Stimulated activated CD8-positive, alpha-beta memory T cell treated with anti-CD3 and anti-CD28 coated beads, Interleukin-7, amount 100 ng/mL, for 1 hour (primary cell): ENCODE data around the gene MITF.
"Not testable (repeated sequence)": the region's sequence is repeated elsewhere in the genome, so short reads cannot be mapped to it uniquely, and the experiment has no call there.

Source experiments
- DNase-seq, 2 donors: peaks; one replicate each; pipeline ENCODE4 v3.0.0-alpha.2; 2020; ENCODE audit warnings: low read depth in 2 of 2

Gene MITF

DNA sequence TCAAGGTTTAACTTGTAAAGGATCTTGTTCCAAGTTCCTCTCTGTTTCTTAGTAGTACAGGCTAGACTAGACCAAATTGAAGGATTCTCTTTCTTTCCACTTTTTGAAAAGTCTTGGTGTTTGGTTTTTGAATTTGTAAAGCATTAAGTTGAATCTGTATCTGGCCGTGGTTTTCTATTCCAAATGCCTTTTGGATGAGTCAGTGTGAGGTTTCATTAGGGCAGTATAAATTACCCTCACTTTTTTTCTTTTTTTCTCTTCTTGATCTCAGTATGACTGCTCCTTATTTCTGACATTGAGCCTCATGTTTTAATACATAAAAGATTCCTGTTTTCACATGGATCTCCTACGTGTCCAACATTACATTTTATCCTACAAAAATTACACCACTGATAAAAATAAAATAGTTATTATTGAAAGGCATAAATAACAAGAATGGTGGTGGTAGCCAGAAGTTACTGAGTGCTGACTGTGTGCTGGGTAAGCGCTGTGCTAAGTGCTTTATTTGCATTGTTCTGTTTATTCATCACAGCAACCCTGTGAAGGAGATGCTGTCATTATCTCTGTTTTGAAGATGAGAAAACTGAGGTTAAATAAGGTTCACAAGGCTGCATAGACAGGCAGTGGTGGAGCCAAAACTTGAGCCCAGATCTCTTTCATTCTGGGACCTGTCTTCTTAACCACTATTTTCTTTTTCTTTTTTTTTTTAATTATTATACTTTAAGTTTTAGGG lies 48.3 kb downstream of the MITF start:
- DNase-seq = no peak

DNA sequence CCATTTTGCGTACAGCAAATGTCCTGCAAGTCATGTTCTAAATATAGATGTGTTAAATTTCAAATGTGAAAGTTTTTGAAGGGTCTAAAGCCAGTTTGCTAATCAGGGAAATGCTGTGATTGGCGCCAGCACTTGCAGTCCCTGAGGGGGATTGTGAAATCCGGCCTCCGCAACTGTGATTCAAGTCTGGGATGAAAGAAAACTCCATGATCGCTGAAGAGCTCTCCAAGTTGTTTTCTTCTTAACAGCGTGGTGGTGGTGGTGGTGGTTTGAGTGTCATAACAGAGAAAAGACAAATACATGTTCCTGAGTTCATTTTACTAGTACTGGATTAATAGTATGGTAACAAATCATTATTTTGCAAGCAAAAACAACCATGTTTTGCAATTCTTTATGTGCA lies 51.8 kb downstream of the MITF start:
- DNase-seq = no peak

DNA sequence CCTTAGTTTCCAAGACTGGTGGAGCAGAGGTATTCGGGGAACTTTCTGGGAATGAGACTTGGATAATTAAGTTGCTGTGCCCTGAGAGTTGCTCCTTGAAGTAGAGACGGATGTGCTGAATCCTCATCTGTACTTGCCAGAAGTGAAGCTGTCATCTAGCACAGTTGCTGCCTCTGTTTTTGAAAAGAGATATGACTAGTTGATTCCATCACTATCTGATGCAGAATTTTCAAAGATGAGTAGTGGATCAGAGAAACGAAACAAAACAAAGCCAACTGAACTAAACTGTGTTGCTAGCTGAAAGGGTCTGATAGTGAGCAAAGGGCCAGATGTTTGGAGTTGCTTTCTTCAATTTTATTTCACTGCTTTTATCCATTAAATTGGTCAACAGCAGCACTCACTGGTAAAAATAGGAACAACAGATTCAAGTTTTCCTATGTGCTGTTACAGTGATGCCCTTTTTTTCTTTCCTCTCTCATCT lies 52.7 kb downstream of the MITF start:
- no peak for DNase-seq

DNA sequence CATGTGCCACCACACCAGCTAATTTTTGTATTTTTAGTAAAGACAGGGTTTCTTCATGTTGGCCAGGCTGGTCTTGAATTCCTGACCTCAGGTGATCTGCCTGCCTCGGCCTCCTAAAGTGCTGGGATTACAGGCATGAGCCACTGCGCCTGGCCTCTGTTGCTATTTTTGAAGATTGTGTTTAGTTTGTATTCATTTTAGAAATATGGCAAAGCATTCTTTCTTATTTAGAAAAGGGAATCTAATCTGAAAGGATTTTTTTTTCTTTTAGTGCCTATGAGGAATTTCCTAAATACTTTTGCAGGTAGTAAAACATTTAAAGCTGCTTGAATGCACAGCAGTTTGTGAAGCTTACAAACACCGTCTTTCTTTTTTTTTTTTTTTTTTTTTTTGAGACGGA lies 56.9 kb downstream of the MITF start:
- DNase-seq = not testable (repeated sequence)

DNA sequence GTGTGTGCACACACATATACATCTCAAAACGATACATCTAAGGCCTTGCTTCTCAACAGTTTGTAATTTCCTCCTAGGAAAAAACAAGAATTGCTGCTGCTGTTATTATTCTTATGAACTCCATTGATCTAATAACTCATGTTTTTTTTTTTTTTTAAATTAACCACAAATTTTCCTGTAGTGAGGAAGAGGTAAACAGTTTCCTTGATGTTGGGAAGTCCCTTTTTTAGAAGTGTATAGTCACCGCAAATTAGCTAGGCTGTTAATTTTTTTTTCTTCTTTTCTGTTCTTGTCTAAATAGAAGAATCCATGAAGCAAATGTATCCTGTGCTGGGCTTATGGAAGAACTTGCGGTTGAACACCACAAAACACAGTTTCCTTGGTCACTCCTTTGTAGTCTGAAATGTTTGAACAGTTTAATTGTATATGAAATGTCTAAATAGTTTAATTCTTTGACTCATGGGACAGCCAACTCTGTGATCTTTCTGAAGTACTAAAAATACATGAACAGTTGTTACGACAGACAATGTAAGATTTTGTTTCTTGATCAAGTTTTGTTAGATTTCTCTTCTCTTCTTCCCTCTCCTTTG lies 64.5 kb downstream of the MITF start:
- no peak for DNase-seq

DNA sequence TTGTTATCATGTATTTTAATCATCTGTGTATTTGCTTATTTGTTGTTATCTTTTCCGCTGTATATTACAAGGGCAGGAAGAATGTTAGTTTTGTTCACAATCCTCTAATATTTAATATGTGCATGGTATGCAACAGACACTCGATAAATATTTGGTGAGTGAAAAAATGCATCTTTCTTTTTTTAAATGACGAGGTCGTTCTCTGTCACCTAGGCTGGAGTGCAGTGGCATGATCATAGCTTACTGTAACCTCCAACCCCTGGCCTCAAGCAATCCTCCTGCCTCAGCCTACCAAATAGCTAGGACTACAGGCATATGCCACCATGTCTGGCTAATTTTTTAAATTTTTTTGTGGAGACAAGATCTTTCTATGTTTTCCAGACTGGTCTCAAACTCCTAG lies 66.2 kb downstream of the MITF start:
- no peak for DNase-seq

DNA sequence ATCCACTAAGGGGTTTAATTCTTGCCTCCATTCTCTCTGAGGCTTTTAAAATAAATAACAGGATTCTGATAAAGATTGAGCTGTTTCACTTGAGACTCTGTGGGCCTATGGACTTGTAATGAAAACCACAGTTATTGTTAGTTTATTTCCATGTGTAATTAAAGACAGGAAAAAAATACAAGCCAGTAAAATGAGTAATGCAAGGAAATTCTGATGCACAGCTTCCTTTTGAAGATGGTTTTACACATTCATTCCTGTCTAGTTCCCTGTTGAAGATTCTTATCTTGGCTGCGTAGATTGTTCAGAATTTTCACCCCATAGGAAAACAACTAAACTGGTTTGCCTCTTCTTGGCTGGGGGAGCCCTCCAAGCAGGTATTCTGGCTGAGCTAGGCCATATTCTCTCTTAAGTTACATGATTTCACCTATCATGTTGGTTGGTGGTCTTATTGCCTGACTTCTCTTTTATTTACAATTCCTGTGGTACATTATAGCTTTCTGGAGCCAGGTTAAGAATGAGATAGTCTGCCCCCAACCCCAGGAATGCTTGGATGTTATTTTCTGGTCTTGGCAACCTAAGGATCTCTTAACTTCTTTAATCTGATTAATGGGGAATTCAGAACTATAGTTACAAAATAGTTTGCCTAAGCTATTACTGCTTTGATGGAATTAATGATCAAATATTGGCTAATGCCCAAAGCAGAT lies 67.6 kb downstream of the MITF start:
- DNase-seq = no peak

DNA sequence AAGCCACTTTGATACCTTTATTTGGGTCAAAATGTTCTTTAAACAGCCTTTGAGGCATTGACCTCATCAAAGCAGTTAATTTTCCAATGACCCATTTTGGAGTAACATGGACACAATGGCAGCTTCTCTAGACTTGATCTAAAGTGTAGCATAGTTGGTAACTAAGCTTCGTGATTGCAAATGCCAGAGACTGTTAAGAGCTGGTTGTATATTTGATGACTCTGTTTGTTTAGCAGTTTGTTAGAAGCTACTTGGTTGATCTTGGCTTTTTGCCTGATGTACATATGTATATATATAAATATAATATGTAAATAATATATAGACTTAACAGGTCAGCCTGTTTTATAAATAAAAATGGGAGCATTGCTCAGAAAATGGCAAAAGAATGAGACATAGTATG lies 68.4 kb downstream of the MITF start:
- no peak for DNase-seq

DNA sequence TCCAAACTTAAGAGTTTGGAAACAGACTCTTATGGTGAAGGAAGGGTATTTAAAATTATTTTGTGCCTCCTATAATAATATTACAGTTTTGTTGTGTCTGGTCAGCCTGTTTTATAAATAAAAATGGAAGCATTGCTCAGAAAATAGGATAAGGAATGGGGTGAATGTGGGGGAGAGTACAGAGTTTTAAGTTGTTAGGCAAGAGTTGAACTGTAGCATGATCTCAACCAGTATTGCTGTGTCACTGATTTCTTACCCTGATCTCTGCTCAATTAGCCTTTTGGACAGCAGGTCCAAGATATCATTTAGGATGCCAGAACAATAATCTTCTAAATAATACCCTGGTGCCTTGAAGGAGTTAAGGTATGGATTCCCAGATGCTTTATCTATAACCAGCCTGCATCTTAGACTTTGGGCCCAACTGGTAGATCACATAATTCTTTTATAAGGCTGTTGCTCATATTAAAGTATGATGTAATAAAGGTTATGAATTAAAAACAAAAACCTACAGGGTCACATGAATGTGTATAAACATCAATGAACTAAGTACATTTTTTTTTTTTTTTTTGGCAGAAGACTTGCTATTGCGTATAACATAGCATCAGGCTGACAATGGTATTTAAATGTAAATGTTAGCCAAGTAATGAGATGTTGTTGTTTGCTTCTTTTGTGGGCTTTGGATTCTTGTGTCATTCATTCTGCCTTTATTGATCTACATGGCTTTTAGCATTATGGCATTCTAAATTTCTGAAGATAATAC lies 70.0 kb downstream of the MITF start:
- DNase-seq = no peak

DNA sequence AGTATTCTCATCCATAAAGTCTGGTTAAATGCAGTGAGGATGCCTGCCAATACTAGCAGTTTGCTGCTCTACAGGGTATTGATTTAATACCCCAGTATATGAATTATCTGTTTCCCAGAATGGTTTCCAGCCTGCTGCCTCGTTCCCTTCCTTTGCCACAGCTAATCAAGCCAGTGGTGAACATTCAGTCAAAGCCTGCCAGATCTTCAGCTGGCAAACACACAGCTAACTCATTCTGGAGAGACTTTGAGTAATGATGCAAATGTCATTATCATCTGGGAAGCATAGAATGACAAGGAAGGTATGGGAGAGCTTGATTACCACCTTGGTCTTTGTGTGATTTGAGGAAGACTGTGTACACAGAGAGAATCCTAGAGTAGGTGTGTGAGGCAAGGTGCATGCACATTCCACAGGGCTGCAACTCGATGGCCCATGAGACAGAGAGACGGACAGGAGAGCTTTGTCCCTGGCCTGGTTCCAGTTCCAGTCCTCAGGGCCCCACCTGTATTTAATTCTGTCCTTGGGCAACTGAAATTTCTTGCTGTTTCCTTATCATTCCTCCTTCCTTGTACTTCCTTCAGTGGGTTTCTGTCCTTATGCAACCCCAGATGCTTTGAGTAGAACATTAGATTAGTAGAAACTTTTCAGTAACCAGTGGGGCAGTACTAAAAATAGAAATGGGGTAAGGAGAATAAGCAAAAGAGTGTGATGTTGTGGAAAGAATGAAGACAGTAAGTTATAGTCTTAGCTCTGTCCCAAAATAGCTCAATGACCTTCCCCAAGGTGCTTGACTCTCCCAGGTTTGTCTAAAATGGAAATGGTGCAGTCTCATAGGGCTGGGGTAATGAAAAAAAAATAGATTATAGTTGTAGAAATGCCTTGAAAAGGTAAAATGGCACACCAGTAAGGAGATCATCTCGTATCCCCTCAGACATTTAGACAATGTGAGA lies 72.5 kb downstream of the MITF start:
- DNase-seq = no peak

DNA sequence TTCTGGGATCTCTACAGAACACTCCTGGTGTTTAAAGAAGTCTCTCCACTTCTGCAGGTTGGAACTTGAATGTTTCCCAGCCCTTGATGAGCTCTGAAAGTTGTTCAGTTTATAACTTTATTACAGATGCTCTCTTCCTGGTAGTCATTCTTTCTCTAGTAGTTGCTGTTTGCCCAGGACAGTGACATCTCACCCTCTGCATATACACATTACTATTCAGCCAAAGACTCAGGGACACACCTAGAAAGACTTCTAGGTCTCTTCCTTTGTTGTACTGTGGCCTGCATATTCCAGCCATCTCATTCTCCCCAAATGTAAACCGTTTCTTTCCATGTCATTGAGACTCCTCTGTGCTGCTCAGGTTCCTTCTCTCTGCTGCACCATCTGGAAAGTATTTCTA lies 76.7 kb downstream of the MITF start:
- no peak for DNase-seq

DNA sequence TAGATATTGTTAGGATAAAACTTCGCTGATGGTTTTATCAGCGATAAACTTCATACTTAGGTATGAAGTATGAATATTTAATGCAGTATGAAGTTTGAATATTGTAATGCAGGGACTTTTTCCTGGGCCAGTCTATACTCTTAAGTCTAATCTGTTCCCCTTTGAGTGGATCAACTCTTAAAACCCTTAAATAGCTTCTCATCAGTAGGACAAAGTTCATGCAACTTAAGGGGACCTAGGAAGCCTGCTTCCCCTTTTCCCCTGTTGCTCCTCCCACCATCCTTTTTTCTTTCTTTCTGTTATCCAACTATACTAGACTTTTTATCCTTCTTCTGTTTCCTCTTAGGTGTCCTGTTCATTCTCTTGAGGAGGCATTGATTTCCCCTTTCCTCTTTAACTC lies 78.7 kb downstream of the MITF start:
- no peak for DNase-seq

DNA sequence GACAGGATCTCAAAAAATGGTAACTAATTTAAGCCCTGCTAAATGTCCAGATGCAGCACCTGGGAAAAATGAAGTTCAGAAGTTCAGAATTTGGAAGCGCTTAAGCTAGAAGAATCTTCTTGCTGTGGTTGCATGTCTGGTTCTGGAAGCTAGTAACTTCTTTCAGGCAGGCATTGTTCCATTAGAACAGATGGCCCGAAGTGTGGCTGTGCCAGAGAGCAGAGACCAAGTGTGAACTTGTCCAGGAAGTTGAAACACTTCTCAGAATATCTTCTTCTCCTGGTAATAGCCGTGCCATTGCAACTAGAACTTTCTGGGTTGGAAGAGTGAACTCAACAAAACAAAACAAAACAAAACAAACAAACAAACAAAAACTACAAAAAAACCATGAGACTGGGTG lies 80.0 kb downstream of the MITF start:
- no peak for DNase-seq

DNA sequence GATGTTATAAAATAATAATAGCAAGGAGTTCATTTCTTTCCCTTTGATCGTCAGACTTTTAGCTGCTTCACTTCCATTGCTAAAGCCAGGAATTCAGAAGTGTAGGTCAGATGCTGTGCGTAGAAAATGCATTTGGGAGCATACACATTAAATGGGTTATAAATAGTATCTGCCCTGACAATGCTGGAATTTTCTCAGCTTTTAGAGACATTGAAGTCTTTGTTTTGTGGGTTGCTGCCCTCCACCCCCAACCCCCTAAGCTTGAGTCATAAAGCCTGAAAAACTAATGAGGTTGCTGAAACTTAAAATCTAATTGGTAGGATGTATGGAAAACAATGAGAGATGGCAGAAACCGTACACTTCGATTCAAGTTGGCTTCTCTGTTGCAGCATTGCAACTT lies 81.9 kb downstream of the MITF start:
- DNase-seq = no peak

DNA sequence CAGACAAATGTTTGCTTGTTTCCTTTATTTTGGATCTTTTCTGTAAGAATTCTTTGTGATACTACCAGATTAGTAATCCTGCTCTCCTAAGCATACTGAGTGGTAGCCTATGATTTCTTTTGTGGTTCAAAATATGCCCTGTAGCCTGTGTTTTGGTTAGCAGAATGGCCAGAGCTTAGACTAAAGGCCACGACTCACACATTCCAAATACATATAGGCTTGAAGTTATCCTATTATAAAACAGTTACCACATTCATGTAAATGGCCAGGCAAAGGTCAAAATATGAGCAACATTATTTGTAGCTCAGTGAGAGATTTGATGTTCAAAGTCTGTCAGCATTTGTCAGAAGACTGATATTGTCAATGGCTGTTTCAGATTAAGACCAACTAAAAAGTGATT lies 84.5 kb downstream of the MITF start:
- DNase-seq = no peak

DNA sequence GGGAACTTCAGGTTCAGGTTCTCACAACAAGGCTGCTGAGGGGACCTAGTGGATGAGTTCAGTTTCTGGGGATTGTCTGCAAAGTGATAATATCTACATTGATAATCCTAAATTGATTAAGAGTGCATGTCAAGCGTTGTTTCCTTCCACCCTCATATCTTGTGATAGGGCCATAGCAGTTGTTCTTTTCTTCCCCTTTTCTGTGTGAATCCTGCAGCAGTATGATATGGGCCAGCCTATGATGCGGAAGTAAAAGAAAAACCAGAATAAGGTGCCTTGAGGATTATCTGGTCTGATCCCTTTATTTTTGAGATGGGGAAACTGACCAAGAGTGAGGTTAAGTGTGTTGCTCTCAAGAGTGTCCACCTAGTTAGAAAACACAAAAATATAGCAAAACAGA lies 86.2 kb downstream of the MITF start:
- DNase-seq = no peak

DNA sequence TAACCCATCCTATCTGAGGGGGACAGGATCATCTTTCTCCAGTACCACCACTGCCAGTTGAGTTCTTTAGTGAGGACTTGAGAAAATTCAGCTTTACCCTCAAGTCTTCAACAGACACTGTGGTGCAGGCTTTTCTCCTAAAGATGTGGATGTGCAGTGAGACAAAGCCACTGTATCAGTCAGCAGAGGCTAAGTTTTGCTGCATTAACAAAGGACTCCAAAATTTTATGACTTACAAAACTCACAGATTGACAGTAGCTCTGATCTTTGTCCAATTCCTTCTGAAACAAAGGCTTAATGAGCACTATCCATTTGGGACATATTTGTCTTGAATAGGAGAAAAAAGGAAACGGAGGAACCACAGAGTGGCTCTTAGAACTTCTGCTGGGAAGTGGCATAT lies 87.9 kb downstream of the MITF start:
- DNase-seq = no peak

DNA sequence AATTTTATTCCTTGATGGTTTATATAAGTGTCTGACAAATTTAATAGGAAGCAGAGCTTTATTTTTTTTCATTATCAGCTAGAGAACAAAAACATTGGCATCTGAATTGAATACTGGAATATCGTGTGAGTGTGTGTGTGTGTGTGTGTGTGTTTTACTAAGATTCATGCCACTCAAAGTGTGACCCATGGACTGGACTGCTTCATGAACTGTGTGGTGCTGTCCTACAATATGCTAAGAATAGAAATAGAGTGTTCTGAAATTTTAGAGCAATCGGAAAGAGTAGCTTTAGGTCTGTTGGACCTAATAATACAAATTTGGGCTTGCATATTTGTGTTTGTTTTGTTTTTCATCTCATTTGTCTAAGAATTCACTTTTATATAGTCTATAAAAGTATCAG lies 89.6 kb downstream of the MITF start:
- DNase-seq = no peak

DNA sequence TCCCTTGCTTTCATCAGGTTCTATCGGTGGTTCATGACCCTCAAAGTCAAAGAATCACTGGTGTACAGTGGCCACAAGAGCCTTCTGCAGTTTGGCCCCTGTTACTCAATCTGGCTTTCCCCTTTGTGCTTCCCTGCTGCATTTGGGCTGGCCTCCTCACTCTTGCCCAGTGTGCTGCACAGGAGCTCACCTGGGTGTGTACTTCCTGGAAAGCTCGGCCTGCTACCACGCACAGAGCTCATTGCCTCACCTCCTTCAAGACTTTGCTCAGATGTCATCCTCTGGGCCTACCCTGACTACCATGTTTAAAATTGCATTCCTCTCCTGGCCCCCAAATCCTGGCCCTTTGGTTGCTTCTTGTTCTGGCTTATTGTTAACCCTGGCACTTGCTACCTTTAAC lies 90.9 kb downstream of the MITF start:
- no peak for DNase-seq

DNA sequence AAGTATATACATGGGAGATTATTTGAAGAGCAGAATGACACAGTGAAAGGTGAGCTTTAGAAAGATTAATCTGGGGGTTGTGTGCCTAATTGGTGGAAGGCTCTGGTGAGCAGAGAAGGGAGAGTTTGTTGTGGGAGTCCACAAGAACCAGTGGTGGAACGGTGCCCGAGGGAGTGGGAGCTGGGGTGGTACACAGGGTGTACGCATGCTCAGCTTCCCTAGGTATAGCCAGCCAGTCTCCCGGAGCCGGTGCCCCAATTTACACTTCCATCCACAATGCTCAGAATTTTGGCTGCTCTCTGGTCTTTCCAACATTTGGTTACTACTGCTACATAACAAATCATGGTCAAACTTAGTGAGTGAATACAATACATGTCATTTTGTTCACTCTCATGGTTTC lies 92.5 kb downstream of the MITF start:
- no peak for DNase-seq

DNA sequence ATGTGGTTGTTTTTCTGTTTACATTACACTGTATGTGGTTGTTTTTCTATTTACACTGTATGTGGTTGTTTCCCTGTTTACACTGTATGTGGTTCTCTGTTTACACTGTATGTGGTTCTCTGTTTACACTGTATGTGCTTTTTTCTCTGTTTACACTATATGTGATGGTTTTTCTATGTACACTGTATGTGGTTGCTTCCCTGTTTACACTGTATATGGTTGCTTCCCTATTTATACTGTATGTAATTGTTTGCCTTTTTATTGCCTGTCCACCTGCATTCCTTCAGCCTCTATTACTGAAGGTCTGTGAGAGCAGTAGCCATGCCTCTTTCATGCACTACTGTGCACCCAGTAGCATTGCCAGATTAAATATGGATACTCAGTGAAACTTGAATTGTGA lies 94.3 kb downstream of the MITF start:
- DNase-seq = no peak
